Measurements from ENCODE around the gene SPATA3.

The SPATA3 gene

DNA sequence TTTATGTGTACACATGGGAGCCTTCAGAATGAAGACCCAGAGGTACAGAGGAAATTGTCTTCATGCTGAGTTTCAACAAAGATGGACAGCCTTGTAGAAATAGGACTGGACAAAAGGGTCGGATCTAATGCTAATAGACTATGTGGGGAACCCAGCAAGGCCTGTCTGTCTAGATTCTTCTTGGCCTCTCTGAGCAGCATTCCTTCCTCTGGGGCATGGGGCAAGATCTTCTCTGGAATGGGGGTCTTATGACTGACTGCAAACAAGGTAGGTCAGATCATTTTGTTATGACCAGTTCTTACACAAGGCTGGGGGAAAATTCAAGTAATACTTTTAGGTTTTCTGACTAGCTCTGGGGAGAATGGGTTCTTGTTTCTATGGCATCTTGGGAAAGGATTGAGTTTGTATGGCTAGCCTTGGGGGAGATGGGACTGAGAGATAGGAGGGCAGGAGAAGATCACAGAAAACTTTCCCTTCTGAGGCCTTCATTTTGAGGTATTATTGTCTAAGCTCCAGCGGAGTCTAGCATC, 14.3 kb downstream of the SPATA3 start:
- TF ChIP-seq, protein P1, sequence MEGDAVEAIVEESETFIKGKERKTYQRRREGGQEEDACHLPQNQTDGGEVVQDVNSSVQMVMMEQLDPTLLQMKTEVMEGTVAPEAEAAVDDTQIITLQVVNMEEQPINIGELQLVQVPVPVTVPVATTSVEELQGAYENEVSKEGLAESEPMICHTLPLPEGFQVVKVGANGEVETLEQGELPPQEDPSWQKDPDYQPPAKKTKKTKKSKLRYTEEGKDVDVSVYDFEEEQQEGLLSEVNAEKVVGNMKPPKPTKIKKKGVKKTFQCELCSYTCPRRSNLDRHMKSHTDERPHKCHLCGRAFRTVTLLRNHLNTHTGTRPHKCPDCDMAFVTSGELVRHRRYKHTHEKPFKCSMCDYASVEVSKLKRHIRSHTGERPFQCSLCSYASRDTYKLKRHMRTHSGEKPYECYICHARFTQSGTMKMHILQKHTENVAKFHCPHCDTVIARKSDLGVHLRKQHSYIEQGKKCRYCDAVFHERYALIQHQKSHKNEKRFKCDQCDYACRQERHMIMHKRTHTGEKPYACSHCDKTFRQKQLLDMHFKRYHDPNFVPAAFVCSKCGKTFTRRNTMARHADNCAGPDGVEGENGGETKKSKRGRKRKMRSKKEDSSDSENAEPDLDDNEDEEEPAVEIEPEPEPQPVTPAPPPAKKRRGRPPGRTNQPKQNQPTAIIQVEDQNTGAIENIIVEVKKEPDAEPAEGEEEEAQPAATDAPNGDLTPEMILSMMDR (IDR thresholded peaks at IDR 0.05; ENCODE audit: extremely low read depth, insufficient read depth, missing control alignments) = no peak
- no peak for DNase-seq (ENCODE audit: low spot score)
- in situ Hi-C loops (cut with MboI; ENCODE audit: low pct_unique_long_range_greater_than_20kb, low sequenced_read_pairs, unreplicated experiment) = no loop called here

DNA sequence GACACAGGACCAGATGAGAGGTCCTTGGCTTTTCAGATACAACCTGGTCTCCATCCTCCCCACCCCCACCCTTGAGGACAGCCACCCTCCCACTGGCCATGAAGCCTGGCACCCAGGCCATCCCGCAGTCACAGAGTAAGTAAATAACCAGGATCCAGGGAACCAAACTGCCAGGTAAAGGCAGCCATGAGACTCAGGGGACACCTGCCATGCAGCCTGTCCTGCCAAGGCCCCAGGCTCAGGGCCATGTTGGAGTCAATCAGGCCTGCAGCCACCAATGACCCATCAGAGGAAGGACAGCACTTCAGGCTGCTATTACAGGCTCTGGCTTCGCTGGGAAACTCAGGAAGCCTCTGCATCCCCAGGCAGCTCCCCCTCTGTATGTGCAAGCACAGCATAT, 15.6 kb downstream of the SPATA3 start:
- DNase-seq (ENCODE audit: low spot score) = no peak
- TF ChIP-seq, protein P1 (IDR thresholded peaks at IDR 0.05; ENCODE audit: extremely low read depth, insufficient read depth, missing control alignments) = no peak
- in situ Hi-C loops (cut with MboI; ENCODE audit: low pct_unique_long_range_greater_than_20kb, low sequenced_read_pairs, unreplicated experiment) = no loop called here

DNA sequence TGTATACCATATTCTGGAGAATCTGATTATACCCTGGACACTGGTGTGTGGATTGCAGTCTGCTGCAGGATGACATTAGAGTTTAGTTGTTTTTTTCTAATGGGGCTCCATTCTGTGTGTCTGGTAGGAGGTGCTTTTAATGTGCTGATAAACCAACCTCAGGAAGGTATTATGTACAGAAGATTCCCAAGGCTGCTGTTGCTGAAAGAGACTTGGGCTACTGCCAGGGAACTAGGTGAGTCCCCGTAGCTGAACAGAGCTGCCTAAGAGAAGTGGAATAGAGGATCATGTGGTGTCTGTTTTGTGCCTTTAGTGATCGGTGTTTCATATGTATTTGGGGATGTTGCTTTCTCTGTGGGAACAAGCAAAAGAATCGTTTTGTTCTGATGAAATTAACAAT, 16.5 kb downstream of the SPATA3 start:
- no peak for DNase-seq (ENCODE audit: low spot score)
- in situ Hi-C loops (cut with MboI; ENCODE audit: low pct_unique_long_range_greater_than_20kb, low sequenced_read_pairs, unreplicated experiment) = no loop called here
- TF ChIP-seq, protein P1 (IDR thresholded peaks at IDR 0.05; ENCODE audit: extremely low read depth, insufficient read depth, missing control alignments) = no peak

DNA sequence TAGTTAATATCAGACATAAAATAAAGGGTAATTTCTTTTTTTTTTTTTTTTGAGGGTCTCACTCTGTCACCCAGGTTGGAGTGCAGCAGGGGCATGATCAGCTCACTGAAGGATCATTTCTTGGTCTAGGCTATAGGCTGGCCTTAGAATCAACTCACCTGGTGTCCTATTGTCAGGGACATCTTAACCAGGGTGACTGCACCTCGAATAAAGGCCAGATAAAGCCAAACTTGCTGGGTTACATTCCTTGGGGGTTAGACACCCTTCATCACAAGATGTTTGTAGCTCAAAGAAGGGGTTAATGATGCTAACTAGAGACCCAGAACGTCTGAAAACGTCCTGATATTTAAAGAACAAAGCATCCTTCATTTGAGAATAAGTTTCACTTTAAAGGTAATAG, 17.9 kb downstream of the SPATA3 start:
- no peak for DNase-seq (ENCODE audit: low spot score)
- TF ChIP-seq, protein P1 (IDR thresholded peaks at IDR 0.05; ENCODE audit: extremely low read depth, insufficient read depth, missing control alignments) = no peak
- in situ Hi-C loops (cut with MboI; ENCODE audit: low pct_unique_long_range_greater_than_20kb, low sequenced_read_pairs, unreplicated experiment) = no loop called here

DNA sequence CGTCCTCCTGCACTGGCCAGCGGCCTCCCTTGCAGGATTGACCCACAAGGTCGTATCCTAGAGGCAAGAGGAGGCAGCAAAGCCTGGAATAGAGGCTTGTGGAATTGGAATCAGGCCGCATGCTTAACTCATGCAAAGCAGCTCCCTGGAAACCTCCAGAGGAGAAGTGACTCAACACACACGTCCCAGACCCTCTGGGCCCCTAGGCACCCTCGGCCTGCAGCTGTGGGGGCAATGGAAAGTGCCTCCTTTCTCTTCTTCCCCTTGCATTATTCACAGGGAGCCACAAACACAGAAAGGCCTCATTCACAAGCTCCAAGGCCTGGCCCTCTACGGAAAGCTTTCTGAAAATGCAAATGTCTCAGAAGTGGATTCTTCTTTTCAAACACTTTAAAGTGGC, 19.6 kb downstream of the SPATA3 start:
- TF ChIP-seq, protein P1 (IDR thresholded peaks at IDR 0.05; ENCODE audit: extremely low read depth, insufficient read depth, missing control alignments) = no peak
- no peak for DNase-seq (ENCODE audit: low spot score)
- in situ Hi-C loops (cut with MboI; ENCODE audit: low pct_unique_long_range_greater_than_20kb, low sequenced_read_pairs, unreplicated experiment) = no loop called here

DNA sequence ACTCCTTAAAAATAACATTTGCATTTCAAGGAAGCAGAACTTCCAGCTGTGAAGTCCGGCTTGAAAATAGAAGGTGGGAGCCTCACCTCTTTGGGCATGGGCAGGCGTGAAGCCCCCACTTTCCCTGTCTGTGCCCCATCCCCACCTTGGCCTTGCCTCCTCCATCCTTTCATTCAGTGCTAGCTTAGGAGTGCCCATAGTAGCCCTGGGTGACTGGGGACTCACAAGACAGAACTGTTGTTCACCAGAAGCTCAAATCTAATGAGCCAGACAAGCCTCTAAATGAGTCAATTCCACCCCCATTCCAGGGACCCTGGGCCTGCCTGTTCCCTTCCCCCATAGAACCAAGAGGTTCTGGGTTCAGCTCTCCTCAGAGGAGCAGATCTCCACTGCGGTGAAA, 20.0 kb downstream of the SPATA3 start:
- DNase-seq (ENCODE audit: low spot score) = no peak
- TF ChIP-seq, protein P1 (IDR thresholded peaks at IDR 0.05; ENCODE audit: extremely low read depth, insufficient read depth, missing control alignments) = no peak
- in situ Hi-C loops (cut with MboI; ENCODE audit: low pct_unique_long_range_greater_than_20kb, low sequenced_read_pairs, unreplicated experiment) = no loop called here

Measured in GM13977 (cell line).